HCT116 (cell line): ENCODE measurements around the gene MTHFR.

Experiments
- CEBPB ChIP-seq: IDR thresholded peaks from 2 replicates; pipeline ENCODE4 v1.6.1; 2012; ENCODE audit warnings: low read depth
- ELF1 ChIP-seq: IDR thresholded peaks from 2 replicates; pipeline ENCODE4 v1.6.1; 2012; ENCODE audit warnings: low read depth, borderline replicate concordance
- JUND ChIP-seq: IDR thresholded peaks from 2 replicates; pipeline ENCODE4 v1.6.1; 2012
- POLR2A ChIP-seq: IDR thresholded peaks from 2 replicates; pipeline ENCODE4 v1.7.0; 2011; ENCODE audit warnings: borderline replicate concordance; ENCODE audit not compliant: insufficient read depth, insufficient read length; ENCODE audit errors: extremely low read depth
- POLR2AphosphoS5 ChIP-seq: IDR thresholded peaks from 2 replicates; pipeline ENCODE4 v1.6.1; 2011; ENCODE audit warnings: mild to moderate bottlenecking, low read depth, low read length, moderate library complexity
- TCF7L2 ChIP-seq: IDR thresholded peaks from 2 replicates; pipeline ENCODE4 v1.7.0; 2011; ENCODE audit warnings: borderline replicate concordance, inconsistent platforms; ENCODE audit not compliant: insufficient read depth, insufficient read length; ENCODE audit errors: extremely low read depth
- YY1 ChIP-seq: IDR thresholded peaks from 2 replicates; pipeline ENCODE4 v1.6.1; 2011; ENCODE audit warnings: low read length, low read depth, moderate library complexity, mild to moderate bottlenecking; ENCODE audit not compliant: insufficient replicate concordance; ENCODE audit errors: extremely low read depth
- ZNF274 ChIP-seq: fragments of 200-500 bp; sonication (Bioruptor generic); IDR thresholded peaks from 2 replicates; pipeline ENCODE4 v1.6.1; 2014; ENCODE audit warnings: mild to moderate bottlenecking, low read depth, low read length, inconsistent platforms
- TF ChIP-seq, protein P1 (sequence below), 3 experiments: fragments of 200-600 bp in 1 of 3; sonication (generic) in 1 of 3; IDR thresholded peaks in 2 of 3; conservative IDR thresholded peaks in 1 of 3; 2 replicates each; pipeline ENCODE4 v1.5.1; 2012 to 2017; ENCODE audit warnings: low read depth in 2 of 3, low read length in 2 of 3, antibody characterized with exemption in 1 of 3, borderline replicate concordance in 1 of 3, control low read depth in 1 of 3, mild to moderate bottlenecking in 1 of 3, mixed read lengths in 1 of 3, mixed run types in 1 of 3, moderate library complexity in 1 of 3; ENCODE audit not compliant: insufficient read depth in 1 of 3

DNA sequence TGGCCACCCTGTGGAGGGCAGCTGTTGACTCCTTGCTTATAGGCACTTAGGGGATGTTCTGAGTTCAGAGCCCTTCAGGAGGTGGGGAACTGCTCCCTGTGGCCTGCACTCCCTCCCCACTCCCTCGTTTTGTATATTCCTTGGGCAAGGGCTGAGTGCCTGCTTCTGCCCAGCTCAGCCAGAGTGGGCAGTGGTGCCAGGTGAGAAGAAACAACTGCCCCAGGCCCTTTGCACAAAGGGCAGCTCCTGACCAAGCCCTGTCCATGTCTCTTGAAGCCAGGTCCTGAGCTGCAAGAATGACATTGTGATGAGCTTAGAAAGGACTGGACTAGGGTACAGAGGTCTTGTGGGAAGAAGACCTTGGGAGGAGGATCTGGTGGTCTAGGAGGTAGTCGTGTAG, 67.7 kb downstream of the MTHFR start:
- TF ChIP-seq, protein P1, sequence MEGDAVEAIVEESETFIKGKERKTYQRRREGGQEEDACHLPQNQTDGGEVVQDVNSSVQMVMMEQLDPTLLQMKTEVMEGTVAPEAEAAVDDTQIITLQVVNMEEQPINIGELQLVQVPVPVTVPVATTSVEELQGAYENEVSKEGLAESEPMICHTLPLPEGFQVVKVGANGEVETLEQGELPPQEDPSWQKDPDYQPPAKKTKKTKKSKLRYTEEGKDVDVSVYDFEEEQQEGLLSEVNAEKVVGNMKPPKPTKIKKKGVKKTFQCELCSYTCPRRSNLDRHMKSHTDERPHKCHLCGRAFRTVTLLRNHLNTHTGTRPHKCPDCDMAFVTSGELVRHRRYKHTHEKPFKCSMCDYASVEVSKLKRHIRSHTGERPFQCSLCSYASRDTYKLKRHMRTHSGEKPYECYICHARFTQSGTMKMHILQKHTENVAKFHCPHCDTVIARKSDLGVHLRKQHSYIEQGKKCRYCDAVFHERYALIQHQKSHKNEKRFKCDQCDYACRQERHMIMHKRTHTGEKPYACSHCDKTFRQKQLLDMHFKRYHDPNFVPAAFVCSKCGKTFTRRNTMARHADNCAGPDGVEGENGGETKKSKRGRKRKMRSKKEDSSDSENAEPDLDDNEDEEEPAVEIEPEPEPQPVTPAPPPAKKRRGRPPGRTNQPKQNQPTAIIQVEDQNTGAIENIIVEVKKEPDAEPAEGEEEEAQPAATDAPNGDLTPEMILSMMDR (IDR thresholded peaks at IDR 0.05 in 2 of 3, conservative IDR thresholded peaks at IDR 0.05 in 1 of 3; ENCODE audit: borderline replicate concordance in 1 of 3, insufficient read depth in 1 of 3, low read depth in 2 of 3, low read length in 2 of 3) = no peak
- no peak for TF ChIP-seq TCF7L2
- no peak for TF ChIP-seq JUND
- TF ChIP-seq POLR2AphosphoS5 = no peak
- TF ChIP-seq YY1 = no peak
- TF ChIP-seq CEBPB = no peak
- no peak for TF ChIP-seq ZNF274
- no peak for TF ChIP-seq POLR2A
- no peak for TF ChIP-seq ELF1
